Kidney (tissue), 22 donors: Measurements from ENCODE around the gene PPP2CA. TPM values are rescaled to one million over a fixed set of nuclear protein-coding genes. Genes with fewer than 3 reads are reported as not detected.

Source experiments
- DNase-seq, 5 donors: peaks; one replicate each; pipeline ENCODE4 v3.0.0-alpha.2; 2013 to 2020
- FAIRE-seq: peaks from 2 replicates; lab custom pipeline; 2012; peaks lifted over from hg19 to GRCh38; lab: Jason Lieb, UNC
- H3K27ac ChIP-seq, 2 donors: one replicate each; pipeline ENCODE4 v1.7.0; 2013; ENCODE audit warnings: low read depth in 2 of 2, low read length in 2 of 2, inconsistent platforms in 1 of 2
- H3K27me3 ChIP-seq: one replicate; pipeline ENCODE4 v1.7.1; 2013; ENCODE audit warnings: low read length, inconsistent platforms; ENCODE audit not compliant: control insufficient read depth, insufficient read depth
- H3K36me3 ChIP-seq, 3 donors: one replicate each; pipeline versions ENCODE4 v1.7.0 to v1.7.1; 2013; ENCODE audit warnings: low read length in 3 of 3, control low read depth in 1 of 3, inconsistent platforms in 1 of 3; ENCODE audit not compliant: insufficient read depth in 3 of 3, control insufficient read depth in 2 of 3
- H3K4me1 ChIP-seq, 3 donors: one replicate each; pipeline versions ENCODE4 v1.7.0 to v1.7.1; 2013; ENCODE audit warnings: low read length in 3 of 3, inconsistent platforms in 1 of 3, low read depth in 1 of 3; ENCODE audit not compliant: control insufficient read depth in 2 of 3, insufficient read depth in 2 of 3
- H3K4me3 ChIP-seq, 3 donors: one replicate each; pipeline versions ENCODE4 v1.7.0 to v1.8.1; 2013; ENCODE audit warnings: low read length in 3 of 3, control low read depth in 1 of 3, inconsistent platforms in 1 of 3
- H3K9ac ChIP-seq, 3 donors: one replicate each; pipeline versions ENCODE4 v1.7.0 to v1.7.1; 2013; ENCODE audit warnings: low read length in 3 of 3, control low read depth in 1 of 3, inconsistent platforms in 1 of 3
- H3K9me3 ChIP-seq, 3 donors: one replicate each; pipeline versions ENCODE4 v1.7.0 to v1.7.1; 2013; ENCODE audit warnings: low read length in 3 of 3, control low read depth in 1 of 3, inconsistent platforms in 1 of 3; ENCODE audit not compliant: control insufficient read depth in 2 of 3, insufficient read depth in 1 of 3
- CTCF ChIP-seq: IDR thresholded peaks from 3 replicates; pipeline ENCODE4 v1.5.1; 2012; ENCODE audit warnings: mild to moderate bottlenecking, moderate library complexity, borderline replicate concordance; ENCODE audit not compliant: insufficient read depth; ENCODE audit errors: extremely low read depth
- intact Hi-C: fragments of 100-400 bp; cut with DNase I; formaldehyde crosslinking; loops from one replicate; pipeline ENCODE4 v1.11.1; 2022
- long read RNA-seq, 10 donors: library from polyadenylated mRNA in 1 of 10; unstranded in 1 of 10; transcript quantifications; one replicate each; pipeline ENCODE4 v2.0.0 and lab custom pipeline, GENCODE V29; 2021 to 2026
- polyA plus RNA-seq: library from polyadenylated mRNA; stranded (reverse); fragments of 350-450 nt; fragmentation: Illumina TruSeq; extraction: RNeasy Lipid Tissue Mini Kit (QIAGEN cat#74804); gene quantifications from one replicate; pipeline ENCODE4 v1.2.3, GENCODE V29; 2014; ENCODE audit warnings: low read depth, low replicate concordance; ENCODE audit not compliant: insufficient read depth
- total RNA-seq: library from RNA; stranded (reverse); fragmentation: NEBNext Ultra II Directional; extraction: Animal tissue kit (Norgen Biotek cat#: 25700); gene quantifications from one replicate; pipeline ENCODE4 v1.2.1, GENCODE V29; 2021
- donor health status: control.
- donor health status: control.
- donor health status: control.
- donor health status: control.
- donor health status: control.
- donor health status: DM: yes; HTN: yes; CAD: no.
- donor health status: Normal renal cell carcinoma (clear cell type).

Gene PPP2CA
- total RNA-seq (121 TPM), polyA plus RNA-seq (94.8 TPM)
- long read RNA-seq, donor 1, full-length matches to known transcripts = 52 of 61 reads
- long read RNA-seq, donor 1, partial matches to known transcripts = 9 of 61 reads
- long read RNA-seq, donor 1, other reads (novel, unspliced or antisense) = 0 of 61 reads
- long read RNA-seq, donor 2, full-length matches to known transcripts = 58 of 85 reads
- long read RNA-seq, donor 2, partial matches to known transcripts = 27 of 85 reads
- long read RNA-seq, donor 2, other reads (novel, unspliced or antisense) = 0 of 85 reads
- long read RNA-seq, donor 3, full-length matches to known transcripts = 60 of 108 reads
- long read RNA-seq, donor 3, partial matches to known transcripts = 48 of 108 reads
- long read RNA-seq, donor 3, other reads (novel, unspliced or antisense) = 0 of 108 reads
- long read RNA-seq, donor 4, full-length matches to known transcripts = 60 of 60 reads
- long read RNA-seq, donor 4, partial matches to known transcripts = 0 of 60 reads
- long read RNA-seq, donor 4, other reads (novel, unspliced or antisense) = 0 of 60 reads
- long read RNA-seq, donor 5, full-length matches to known transcripts = 3 of 3 reads
- long read RNA-seq, donor 5, partial matches to known transcripts = 0 of 3 reads
- long read RNA-seq, donor 5, other reads (novel, unspliced or antisense) = 0 of 3 reads
- long read RNA-seq, donor 6, full-length matches to known transcripts = 86 of 145 reads
- long read RNA-seq, donor 6, partial matches to known transcripts = 59 of 145 reads
- long read RNA-seq, donor 6, other reads (novel, unspliced or antisense) = 0 of 145 reads
- long read RNA-seq, donor 7, full-length matches to known transcripts = 111 of 113 reads
- long read RNA-seq, donor 7, partial matches to known transcripts = 1 of 113 reads
- long read RNA-seq, donor 7, other reads (novel, unspliced or antisense) = 1 of 113 reads
- long read RNA-seq, donor 8, full-length matches to known transcripts = 37 of 73 reads
- long read RNA-seq, donor 8, partial matches to known transcripts = 36 of 73 reads
- long read RNA-seq, donor 8, other reads (novel, unspliced or antisense) = 0 of 73 reads
- long read RNA-seq, donor 9, full-length matches to known transcripts = 26 of 39 reads
- long read RNA-seq, donor 9, partial matches to known transcripts = 13 of 39 reads
- long read RNA-seq, donor 9, other reads (novel, unspliced or antisense) = 0 of 39 reads
- long read RNA-seq, donor 10, full-length matches to known transcripts = 50 of 78 reads
- long read RNA-seq, donor 10, partial matches to known transcripts = 28 of 78 reads
- long read RNA-seq, donor 10, other reads (novel, unspliced or antisense) = 0 of 78 reads

- TF ChIP-seq CTCF = no peak
- FAIRE-seq (no peak), DNase-seq (peak; percentile 99 to 100 (median 100))
- Histone ChIP-seq H3K27me3 (no peaks in the 10 kb centered on the region), H3K4me1 (peaks cover 13 to 32% (median 20%) of the 10 kb centered on the region in 3 donors), H3K4me3 (peak within 1 kb of the TSS; percentile 90 to 94 (median 92)), H3K27ac (peak within 1 kb of the TSS; percentile 100), H3K9ac (peak within 1 kb of the TSS; percentile 89 to 99 (median 98)), H3K36me3 (no peaks in the 10 kb centered on the region), H3K9me3 (no peaks in the 10 kb centered on the region)
- intact Hi-C loops = no loop called here
These were observed at the start of gene PPP2CA for GRCh38 chr5:134225780-134226440. PPP2CA (minus strand) TSS chr5:134226073; CDS start chr5:134225861, 212 bp downstream.

- Histone ChIP-seq H3K27me3 (no peaks in the 10 kb centered on the region), H3K9me3 (peaks cover 0 to 3% (median 0%) of the 10 kb centered on the region in 3 donors), H3K4me1 (no peaks in the 10 kb centered on the region), H3K36me3 (no peaks in the 10 kb centered on the region), H3K9ac (no peak overlapping the region), H3K4me3 (no peak overlapping the region), H3K27ac (no peak overlapping the region)
- no peak for TF ChIP-seq CTCF
- intact Hi-C loops = no loop called here
- FAIRE-seq = no peak
- no peak for DNase-seq
These were observed 47.9 kb upstream of the PPP2CA start for GRCh38 chr5:134273642-134274395.

- intact Hi-C loops = no loop called here
- TF ChIP-seq CTCF = no peak
- DNase-seq (no peak), FAIRE-seq (no peak)
- H3K27me3 ChIP-seq = no peaks in the 10 kb centered on the region
- no peak overlapping the region for H3K4me3 ChIP-seq
- H3K9ac ChIP-seq = no peak overlapping the region
- H3K27ac ChIP-seq = no peak overlapping the region
- H3K4me1 ChIP-seq = no peaks in the 10 kb centered on the region
- H3K9me3 ChIP-seq = peaks cover 0 to 3% (median 0%) of the 10 kb centered on the region in 3 donors
- no peaks in the 10 kb centered on the region for H3K36me3 ChIP-seq
These were observed 45.2 kb upstream of the PPP2CA start for GRCh38 chr5:134271059-134271458.
